ENCODE results near the gene STX2.

DNA sequence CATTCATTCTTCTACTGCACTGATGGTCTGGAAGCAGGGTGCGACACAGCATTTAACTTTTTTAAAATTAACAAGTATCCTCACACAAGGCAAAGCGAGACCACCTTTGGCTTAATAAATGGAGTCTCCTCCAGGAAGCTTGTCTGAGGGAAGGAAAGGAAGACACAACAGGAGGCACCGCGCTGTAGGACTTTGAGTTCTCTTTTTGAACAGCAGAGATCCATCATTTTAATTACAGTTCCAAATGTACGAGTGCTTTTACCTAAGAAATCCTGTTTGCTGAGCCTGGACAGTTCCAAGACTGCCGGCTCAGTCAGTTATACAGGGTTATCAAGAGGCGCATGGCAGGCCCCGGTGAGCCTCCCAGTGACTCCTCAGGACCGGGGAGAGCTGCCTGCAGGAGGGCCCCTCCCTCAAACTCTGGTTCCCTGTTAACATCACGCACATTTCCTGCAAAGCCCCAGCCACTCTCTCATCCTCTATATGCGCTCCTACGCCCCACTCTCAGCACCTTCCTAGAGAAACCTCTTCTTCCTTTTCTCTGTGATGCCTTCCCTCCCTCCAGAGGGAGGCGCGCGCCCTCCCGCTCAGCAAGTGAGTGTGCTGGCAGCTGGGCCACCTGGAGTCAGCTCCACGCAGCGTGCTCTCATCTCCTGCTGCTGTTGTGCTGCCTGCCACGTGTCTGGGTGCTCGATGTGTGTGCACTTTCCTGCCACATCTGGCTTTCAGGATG, 46.1 kb downstream of the STX2 start:
- TF ChIP-seq BACH2 (CRISPR knock-in tag; IDR thresholded peaks at IDR 0.05; ENCODE audit: borderline replicate concordance): no peak
- TF ChIP-seq, protein P1, sequence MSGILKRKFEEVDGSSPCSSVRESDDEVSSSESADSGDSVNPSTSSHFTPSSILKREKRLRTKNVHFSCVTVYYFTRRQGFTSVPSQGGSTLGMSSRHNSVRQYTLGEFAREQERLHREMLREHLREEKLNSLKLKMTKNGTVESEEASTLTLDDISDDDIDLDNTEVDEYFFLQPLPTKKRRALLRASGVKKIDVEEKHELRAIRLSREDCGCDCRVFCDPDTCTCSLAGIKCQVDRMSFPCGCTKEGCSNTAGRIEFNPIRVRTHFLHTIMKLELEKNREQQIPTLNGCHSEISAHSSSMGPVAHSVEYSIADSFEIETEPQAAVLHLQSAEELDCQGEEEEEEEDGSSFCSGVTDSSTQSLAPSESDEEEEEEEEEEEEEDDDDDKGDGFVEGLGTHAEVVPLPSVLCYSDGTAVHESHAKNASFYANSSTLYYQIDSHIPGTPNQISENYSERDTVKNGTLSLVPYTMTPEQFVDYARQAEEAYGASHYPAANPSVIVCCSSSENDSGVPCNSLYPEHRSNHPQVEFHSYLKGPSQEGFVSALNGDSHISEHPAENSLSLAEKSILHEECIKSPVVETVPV (CRISPR knock-in tag; IDR thresholded peaks at IDR 0.05): no peak
- no peak for TF ChIP-seq CSDC2 (CRISPR knock-in tag; IDR thresholded peaks at IDR 0.05)
- TF ChIP-seq, protein P2, sequence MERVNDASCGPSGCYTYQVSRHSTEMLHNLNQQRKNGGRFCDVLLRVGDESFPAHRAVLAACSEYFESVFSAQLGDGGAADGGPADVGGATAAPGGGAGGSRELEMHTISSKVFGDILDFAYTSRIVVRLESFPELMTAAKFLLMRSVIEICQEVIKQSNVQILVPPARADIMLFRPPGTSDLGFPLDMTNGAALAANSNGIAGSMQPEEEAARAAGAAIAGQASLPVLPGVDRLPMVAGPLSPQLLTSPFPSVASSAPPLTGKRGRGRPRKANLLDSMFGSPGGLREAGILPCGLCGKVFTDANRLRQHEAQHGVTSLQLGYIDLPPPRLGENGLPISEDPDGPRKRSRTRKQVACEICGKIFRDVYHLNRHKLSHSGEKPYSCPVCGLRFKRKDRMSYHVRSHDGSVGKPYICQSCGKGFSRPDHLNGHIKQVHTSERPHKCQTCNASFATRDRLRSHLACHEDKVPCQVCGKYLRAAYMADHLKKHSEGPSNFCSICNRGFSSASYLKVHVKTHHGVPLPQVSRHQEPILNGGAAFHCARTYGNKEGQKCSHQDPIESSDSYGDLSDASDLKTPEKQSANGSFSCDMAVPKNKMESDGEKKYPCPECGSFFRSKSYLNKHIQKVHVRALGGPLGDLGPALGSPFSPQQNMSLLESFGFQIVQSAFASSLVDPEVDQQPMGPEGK (CRISPR knock-in tag; IDR thresholded peaks at IDR 0.05; ENCODE audit: borderline replicate concordance): no peak
- TF ChIP-seq ZC3H10 (CRISPR knock-in tag; IDR thresholded peaks at IDR 0.05): no peak

Measured in SK-N-SH treated with all-trans-retinoic acid at 6 μM for 48 hours (cell line).